ENCODE data around the gene TRIM66.

TRIM66 gene

GRCh38 chr11:8715501-8715900, 33.0 kb upstream of the TRIM66 start:
- DNase-seq (ENCODE audit: low read depth in 2 of 2) = no peak

DNA sequence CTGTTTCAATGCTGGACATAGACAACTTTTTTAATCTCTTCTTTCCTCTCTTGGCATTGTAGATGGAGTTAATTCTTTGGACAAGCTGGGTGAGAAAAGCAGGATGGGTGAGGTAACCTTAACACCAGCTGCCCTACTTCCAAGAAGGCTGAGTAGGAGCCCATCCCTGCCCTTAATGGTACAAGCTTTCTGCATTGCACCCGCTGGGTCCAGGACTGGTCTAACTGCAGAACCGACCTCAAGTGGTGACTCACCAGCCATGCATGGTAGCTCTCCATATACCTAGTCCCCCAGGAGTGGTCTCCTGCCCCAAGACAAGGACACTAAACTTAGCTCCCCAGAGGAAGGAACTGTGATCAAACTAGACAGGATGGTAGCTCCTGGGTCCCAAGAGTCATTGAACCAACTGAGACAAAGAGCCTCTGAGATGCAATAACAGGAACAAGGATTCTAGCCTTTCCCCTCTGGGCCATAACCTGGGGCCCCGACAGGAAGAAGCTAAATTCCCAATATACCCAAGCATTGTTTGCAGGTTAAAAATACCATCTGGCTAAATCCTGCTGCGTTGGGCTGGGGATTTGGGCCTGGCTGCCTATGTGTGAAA, 32.3 kb upstream of the TRIM66 start:
- no peak for DNase-seq (ENCODE audit: low read depth in 2 of 2)

- DNase-seq (ENCODE audit: low read depth in 2 of 2) = no peak
Measured at GRCh38 chr11:8713760-8714454, 31.4 kb upstream of the TRIM66 start.

DNA sequence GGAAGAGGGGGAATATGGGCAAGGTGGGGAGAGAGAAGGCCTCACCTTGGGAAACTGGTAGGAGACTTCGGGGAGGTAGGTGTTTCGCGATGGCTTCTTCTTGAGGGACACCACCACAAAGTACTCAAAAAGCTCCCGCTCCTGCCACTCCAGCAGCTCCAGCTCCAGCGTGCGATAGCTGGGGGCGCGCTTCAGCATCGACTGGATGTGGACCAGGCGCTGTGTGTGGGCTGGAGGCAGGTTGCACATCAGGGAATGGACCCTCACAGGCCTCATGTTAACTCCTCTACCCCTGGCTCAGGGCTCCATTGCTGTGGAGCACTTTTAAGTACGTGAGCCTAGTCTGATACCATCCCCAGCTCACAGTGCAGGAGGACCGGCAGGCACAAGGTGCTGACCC, 30.0 kb upstream of the TRIM66 start:
- DNase-seq (ENCODE audit: low read depth in 2 of 2) = no peak

GRCh38 chr11:8711895-8712442, 29.5 kb upstream of the TRIM66 start:
- DNase-seq (ENCODE audit: low read depth in 2 of 2) = no peak

- no peak for DNase-seq (ENCODE audit: low read depth in 2 of 2)
Measured at GRCh38 chr11:8709777-8710176, 27.3 kb upstream of the TRIM66 start.

DNA sequence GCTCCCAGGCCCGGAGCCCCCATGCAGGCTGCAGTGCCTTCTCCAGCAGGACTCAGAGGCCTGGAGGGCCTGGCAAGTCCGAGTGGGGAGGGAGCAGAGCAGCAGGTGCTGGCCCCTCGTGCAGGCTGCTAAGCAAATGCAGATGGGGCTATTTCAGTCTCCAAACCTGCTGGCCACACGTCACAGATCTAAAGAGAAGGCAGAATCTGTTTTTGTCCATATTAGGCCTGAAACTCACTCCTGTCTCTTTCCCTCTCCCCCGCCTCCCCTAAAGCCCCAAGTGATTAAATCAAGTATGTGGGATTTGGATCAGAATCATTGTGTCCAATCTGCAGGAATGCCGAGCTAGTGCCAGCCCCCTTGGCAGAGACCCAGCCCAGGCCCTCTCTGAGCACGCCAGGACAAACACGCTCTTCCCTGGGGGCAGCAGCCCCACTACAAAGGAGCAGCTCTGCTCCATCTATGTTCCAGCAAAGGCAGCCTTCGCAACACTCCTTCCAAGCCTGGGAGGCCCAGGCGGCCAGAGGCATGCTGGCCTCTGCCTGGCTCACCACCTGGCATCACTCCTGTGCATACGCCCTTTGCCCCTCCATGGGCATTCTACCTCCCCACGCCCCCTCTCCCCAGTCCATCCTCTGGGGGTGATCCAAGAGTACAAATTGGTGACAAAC, 26.7 kb upstream of the TRIM66 start:
- no peak for DNase-seq (ENCODE audit: low read depth in 2 of 2)

DNA sequence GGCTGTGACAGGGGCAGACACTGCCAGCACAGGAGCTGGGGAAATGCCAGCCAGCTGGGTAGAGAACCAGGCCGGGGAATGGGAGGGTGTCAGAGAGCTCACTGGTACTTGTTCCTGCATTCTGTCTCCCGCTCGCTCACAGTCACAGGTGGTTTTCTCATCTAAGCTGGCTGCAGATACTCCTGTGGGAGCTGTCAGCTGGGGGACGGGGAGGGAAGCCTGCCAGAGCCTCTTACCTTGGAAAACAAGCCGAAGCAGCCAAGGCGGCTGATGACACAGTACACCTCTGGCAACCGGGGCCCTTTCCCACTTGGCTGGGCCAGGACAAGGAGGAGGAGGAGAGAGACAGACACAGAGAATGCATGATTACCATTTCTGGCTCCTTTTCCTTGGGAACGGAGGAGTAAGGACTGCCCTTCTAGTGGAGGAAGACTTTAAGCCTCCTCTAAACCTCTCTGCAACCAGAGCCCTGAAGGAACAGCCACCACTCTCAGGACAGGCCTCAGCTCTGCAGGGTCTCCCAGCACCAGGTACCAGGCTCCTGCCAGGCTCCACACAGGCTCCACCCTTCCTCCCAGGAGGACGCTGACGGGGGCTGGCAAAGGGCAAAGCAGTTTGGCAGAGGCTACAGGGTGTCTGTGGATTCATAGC, 25.2 kb upstream of the TRIM66 start:
- no peak for DNase-seq (ENCODE audit: low read depth in 2 of 2)

- DNase-seq (ENCODE audit: low read depth in 2 of 2) = no peak
Measured at GRCh38 chr11:8706673-8707432, 24.4 kb upstream of the TRIM66 start.

DNA sequence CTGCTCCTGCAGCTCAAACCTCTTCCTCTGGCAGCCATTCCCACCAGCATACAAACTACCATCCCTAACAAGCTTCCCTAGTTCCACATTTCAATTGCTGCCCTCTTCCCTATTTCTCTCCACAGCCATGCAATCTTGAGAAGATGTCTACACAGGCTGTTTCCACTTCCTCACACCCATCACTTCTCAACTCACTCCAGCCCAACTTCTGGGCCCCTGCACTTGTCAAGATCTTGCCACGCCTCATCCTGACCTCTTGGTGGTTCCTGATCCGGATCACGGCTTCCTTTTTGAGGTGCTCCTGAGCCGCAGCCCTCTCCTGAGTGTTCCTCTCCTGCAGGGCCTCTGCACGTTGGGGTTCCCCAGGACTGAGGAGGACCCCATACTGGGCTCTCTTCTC, 22.7 kb upstream of the TRIM66 start:
- DNase-seq (ENCODE audit: low read depth in 2 of 2) = no peak

- DNase-seq (ENCODE audit: low read depth in 2 of 2) = no peak
Measured at GRCh38 chr11:8704136-8704535, 21.7 kb upstream of the TRIM66 start.

DNA sequence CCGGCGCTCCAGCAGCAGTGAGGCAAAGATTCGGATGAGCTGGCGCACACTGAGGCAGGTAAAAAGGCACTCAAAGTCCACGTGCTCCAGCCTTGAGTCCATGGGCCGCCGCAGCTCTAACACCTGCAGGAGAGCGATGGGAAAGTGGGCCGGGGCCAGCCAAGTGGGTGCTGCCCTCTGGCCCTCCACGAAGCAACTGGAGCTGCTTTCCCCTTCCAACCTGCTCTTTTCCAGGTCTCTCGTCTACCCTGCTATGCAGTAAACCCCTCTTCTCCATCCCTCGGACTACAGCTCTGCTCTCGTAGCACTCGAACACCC, 20.1 kb upstream of the TRIM66 start:
- no peak for DNase-seq (ENCODE audit: low read depth in 2 of 2)

GRCh38 chr11:8701891-8702597, 19.6 kb upstream of the TRIM66 start:
- no peak for DNase-seq (ENCODE audit: low read depth in 2 of 2)

DNA sequence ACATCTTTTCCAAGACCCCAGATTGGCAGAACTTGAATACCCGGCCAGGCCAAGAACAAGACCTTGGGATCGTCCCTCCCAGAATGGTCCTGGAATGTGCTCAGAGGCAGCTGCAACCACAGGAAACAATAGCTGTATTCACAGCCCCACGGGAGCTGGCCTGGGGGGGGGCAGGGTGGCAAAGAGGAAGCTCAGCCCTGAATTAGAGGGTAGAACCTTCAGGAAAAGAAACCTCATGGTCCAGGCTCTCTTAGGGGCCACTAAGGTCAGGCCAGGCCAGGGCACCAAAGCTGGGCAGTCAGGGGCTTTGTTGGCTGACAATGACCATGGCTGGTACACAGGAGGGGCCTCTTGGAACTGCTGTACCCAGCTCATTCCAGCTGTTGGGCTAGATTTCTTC, 17.4 kb upstream of the TRIM66 start:
- no peak for DNase-seq (ENCODE audit: low read depth in 2 of 2)

- DNase-seq (ENCODE audit: low read depth in 2 of 2) = no peak
Measured at GRCh38 chr11:8698917-8699441, 16.5 kb upstream of the TRIM66 start.

- no peak for DNase-seq (ENCODE audit: low read depth in 2 of 2)
Measured at GRCh38 chr11:8698379-8698851, 15.9 kb upstream of the TRIM66 start.

GRCh38 chr11:8697054-8697453, 14.6 kb upstream of the TRIM66 start:
- DNase-seq (ENCODE audit: low read depth in 2 of 2) = no peak

GRCh38 chr11:8694137-8694536, 11.7 kb upstream of the TRIM66 start:
- DNase-seq (ENCODE audit: low read depth in 2 of 2) = no peak

GRCh38 chr11:8693555-8693954, 11.1 kb upstream of the TRIM66 start:
- DNase-seq (ENCODE audit: low read depth in 2 of 2) = no peak

GRCh38 chr11:8693010-8693551, 10.6 kb upstream of the TRIM66 start:
- DNase-seq (ENCODE audit: low read depth in 2 of 2) = no peak

GRCh38 chr11:8692417-8692816, 10.0 kb upstream of the TRIM66 start:
- no peak for DNase-seq (ENCODE audit: low read depth in 2 of 2)
